Medulla oblongata (tissue), 1 donor: Measurements from ENCODE around the gene NR3C2.

ENCODE experiments used
- DNase-seq: peaks from one replicate; pipeline ENCODE4 v3.0.0-alpha.2; 2015; ENCODE audit errors: extremely low spot score

The NR3C2 gene

DNA sequence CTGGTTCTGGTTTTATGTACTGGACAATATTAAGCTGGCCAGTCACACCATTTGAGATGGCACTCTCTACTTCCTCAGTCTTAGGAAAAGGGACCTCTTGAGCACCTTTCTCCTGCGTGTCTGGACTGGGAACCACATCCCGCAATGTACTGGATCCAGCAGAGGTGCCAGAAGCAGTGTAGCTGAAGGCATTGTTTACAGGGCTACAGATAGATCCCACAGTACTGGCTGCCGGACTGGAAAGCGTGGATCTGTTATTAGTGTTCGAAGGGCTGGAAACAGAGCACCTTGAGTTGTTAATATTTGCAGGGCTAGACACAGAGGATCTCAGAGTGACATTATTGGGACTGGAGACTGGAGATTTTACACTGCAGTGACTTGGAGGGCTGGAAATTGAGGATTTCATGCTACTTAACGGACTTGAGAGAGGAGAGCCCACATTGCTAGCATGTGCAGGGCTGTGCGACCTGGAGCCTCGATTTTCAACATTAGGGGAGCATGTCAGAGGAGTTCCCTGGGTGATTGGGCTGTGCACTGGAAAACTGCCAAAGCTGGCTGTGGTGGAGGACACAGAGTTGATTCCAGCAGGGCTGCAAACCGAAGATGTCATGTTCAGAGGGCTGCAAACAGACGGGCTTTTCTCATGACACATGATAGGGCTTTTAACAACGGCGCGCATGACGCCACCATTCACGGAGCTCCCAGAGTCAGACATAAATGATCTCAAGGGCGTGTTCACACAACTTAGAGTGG is 6.4 kb downstream of the NR3C2 start:
- DNase-seq: no peak

DNA sequence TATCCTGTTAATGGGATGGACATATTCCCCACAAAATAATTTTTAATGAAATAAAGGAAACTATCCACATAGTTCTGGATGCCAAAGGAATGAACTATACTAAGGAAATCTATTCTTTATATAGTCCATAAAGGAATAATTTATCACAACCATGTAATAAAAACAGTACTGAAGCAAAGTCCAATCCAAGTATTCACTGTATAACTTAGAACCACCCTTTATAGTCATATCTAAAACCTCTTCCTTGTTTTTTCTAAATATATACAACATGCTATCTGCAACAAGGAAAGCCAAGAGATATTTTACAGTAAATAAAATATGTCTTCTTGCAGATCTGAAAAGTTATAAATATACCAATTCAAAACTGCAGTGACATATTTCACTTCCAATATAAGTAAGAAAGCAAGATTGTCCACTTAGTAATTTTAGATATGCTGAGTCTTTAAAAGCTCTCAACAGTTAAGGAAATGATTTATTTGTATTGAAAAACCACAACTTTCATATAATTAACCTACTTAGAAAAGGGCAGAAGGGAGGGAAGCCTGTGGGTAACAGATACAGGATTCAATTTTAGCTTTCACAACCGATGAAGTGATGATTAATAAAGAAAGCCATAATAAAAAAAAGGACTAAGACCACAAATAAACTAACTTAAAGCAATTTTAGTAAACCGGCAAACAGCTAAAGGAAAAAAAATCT is 8.0 kb downstream of the NR3C2 start:
- DNase-seq: no peak

DNA sequence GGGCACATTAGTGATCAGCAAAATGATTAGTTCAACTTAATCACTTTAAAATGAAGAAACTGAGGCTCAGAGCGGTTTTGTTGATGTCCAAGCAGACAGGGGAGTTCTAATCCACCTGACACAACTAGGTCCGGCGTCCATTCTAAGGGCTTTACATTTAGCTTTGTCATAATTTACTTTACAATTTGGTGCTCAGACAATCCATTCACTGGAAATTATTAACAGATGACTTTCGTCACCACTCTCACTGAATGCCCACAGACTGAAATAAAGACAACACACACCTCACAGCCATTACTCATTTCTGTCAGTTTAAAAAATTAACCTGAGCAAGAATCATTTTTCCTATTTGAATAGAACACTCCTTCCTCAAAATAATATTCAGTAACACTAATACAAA is 10.8 kb downstream of the NR3C2 start:
- no peak for DNase-seq

DNA sequence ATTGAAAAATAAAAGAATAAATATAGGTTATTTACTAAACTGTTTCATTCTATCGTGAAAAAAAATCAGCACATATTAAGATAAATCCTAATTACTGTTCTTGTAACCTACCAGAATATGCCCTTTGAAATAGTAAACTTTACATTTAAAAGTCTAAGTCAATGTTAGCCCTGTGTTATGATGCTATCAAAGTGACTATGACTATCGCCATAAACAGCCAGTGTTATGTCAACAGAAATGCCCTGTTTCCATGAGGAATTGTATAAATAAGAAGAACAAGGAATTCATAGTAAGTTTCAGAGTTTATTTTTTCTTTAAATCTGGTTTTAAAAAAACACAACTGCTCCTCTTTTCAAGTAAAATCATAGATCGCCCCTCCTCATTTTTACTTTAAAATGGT is 11.4 kb downstream of the NR3C2 start:
- DNase-seq: no peak

DNA sequence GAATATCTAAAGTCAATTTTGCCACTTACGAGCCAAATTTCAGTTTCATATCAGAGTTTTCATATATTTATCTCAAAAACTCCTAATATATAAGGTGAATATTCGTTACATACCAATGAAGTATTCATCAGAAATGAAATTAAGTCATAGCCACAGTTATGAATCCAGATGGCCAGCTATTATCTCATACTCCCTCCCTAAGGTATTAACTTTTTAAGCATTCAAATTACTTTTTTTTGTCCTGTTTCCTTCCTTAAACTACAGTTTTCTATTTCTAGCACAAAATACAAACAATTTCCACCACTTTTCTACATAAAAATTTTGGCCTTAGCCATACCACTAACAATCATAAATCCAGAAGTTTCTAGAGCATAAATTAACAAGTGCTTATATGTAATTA is 13.0 kb downstream of the NR3C2 start:
- DNase-seq: no peak

DNA sequence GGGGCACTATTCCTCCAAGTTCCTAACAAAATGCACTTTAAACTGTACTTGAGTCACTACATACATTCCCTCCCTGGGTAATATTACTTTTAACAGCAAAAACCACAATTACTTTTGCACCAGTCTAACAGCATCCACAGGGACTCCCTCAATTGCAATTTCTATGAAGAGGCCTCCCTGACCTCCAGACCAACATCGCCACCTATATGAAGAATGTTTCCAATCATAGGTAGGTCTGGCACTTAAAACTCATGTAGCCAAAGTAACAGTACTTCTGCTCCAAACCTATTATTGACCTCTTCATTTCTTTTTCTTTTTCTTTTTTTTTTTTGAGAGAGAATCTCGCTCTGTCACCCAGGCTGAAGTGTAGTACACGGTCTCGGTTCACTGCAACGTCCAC is 15.6 kb downstream of the NR3C2 start:
- DNase-seq: no peak

DNA sequence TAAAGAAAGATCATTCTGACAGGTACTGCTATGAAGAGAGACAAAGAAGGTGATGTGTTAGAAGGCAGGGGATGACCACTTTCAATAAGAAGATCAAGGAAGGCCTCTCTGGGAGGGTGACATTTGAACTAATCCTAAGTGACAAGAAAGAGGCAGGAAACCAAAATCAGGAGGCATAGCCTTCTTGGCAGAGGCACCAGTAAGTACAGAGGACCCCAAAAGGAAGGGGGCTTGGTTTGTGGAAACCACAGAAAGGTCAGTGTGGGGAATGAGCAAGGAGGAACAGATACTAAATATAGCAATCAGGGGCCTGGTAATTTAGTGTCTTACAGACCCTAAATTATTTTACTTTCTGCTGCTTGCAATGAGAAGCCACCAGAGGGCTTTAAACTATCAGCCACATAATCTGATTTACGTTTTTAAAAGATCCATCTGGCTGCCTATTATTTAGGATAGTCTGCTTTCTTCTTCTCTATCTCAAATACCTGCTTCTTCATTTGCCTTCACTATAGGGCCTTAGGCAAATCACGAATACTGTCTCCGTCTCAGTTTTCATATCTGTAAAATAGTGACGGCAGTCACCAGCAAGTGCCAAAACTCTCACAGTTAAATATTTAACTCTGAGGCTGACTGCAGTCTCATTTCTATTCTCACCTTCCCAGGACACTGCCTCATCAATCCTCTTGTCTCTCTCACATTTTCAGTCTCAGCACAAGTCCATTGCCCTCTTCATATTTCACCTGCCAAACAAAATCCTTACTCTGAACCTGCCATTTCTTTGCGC is 16.7 kb downstream of the NR3C2 start:
- DNase-seq: no peak

DNA sequence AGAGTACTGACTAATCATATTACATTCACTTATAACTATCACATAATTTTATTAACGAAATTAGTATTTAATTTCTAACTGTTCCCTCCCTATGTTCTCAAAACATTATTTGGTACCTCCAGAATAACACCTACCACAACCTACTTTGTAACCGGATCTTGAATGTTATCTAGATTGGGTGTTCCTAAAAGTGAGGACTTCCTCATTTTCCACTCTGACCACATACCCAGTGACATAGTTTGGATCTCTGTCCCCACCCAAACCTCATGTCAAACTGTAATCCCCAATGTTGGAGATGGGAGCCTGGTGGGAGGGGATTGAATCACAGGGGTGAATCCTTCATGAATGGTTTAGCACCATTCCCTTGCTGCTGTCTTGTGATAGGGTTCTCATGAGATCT is 21.8 kb downstream of the NR3C2 start:
- no peak for DNase-seq

DNA sequence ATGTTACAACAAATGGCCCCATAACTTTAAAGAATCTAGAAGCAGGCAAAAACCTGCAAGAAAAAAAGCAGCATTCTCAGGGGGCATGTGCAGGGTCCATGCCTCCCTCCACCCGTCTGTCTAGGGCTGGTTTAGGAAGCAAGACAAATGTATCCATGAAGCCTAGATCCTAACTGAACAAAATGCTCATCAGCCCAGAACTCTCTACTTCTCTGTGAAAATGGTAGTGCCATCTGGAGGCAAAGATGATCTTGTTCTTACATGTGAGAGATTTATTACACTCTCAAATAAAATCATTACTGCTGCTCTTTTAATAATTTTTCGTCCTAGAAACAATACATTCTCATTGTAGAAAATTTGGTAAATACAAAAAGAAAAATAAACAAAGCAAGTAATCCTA is 26.7 kb downstream of the NR3C2 start:
- DNase-seq: peak; percentile 51

DNA sequence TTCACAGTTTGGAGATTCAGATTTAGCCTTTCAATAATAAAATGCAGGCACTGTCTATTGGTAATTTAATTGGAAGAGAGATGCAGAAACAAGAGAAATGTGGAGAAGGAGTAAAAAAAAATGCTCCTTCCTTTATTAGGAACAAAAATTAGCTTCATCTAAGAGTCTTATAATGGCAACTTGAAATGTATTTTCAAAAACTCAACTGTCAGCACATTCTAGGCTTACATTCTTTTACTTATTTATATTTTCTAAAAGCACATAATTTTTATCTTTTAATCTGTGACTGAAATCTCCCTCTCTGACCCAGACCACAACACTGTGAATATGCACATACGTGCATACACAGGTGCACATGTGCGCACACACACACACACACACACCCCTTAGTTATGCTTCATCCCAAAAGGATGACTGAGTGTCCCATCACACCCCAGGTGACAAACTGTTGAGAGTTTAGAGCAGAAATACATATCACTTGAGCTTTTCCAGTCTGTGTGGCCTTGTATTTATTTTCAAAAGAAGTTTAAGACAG is 29.7 kb downstream of the NR3C2 start:
- DNase-seq: no peak

DNA sequence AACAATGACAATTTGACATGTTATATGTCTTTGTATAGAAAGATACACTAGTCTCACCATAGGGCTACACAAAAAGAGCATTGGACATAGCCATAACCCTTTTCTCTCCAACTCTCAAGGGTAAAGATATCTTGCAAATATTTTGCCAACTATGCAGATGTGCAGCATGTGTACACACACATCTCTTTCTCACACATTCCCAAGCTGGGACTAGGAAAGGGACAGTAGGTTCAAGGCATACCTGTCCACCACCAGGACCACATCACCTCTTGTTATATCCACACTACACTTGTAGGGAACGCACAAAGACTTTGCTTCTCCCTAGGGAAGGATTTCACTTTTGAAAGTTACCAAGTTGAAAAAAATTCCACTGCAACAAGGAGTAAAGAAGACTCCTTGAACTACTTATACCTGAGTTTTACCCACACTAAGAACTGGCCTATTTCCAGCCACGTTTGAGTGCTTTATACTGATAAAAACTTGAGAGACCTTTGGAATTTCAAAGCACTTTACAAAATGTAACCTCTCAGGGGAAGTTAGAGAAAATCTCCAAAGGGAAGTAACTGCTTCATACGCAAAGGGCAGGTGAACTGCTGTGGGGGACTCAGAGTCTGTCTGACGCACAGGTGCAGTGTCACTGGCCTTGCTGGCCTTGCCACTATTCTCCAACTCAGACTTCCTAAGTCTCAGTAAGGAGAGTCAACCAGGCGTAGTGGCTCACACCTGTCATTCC is 36.9 kb downstream of the NR3C2 start:
- no peak for DNase-seq

DNA sequence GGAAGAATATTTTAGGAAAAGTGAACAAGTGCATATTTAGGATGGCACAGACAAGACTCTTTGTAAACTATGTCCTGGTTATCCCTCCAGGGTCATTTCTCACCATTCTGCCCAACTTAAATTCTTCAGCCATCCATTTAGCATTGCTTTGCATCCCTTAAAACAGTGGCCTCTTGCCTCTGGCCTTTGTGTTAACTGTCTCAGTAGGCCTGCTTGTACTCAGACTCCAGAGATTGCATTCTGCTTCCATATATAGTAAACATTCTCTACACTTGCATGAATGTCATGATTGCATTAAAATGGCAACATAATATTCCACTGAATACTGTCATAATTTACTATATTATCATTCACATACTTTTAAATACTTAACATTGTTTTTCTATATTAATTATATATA is 43.2 kb downstream of the NR3C2 start:
- no peak for DNase-seq

DNA sequence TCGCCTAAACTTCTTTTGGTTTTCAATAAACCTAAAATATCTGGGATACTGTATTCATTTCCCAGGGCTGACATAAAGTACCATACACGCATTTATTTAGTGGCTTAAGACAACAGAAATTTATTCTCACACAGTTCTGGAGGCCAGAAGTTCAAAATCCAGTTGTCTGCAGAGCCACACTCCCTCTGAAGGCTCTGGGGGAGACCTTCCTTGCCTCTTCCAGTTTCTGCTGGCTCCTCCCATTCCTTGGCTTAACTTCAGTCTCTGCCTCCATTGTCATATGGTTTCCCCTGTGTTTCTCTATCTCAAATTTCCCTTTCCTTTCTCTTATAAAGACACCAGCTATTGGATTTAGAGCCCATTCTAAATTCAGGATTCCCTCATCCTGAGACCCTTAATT is 44.4 kb downstream of the NR3C2 start:
- DNase-seq: no peak

DNA sequence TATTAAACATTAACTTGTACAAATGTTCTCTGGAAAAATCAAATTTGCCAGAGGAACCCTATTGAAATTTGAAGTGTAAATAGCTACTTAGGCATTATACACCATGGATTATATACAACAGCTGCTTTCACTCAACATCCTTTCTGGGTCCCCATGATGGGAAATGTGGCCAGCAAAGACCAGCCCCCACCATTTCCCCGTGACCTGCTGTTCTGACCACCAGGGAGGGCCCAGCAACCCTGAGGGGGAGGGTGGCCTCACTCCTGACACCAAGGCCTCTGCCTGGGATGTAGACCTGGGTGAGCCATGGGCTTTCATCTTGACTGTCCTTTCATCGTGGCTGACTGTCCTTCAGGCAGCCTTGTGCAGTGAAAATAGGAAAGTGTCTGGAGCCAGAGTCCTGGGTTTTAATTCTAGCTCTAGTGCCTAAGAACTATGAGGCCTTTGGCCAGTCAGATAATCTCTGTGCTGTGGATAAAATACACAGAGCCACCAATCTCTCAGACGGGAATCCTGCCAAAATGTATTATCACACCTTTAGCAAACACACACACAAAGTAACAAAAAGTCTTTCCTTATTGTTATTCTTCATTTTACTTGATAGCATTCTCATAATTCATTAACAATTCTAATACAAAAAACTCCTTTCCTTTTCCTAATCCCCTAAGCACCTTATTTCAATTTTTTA is 45.1 kb downstream of the NR3C2 start:
- DNase-seq: no peak

DNA sequence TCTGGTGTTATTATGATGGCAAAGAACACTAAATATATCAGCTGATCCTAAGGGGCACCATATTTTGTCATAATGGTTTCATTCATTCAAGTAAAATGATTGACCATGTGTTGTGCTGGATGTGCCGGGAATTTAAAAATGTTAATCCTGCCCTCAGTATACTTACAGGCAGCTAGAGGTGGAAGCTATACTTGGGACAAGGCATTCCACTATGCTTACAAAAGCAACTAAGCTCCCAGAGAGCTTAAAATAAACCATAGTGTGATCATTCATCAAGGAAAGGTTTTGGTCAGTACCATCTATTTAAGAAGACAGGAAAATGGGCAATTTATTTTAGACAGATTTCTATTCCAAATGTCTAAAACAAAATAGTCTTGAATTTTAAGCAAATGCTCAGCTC is 46.4 kb downstream of the NR3C2 start:
- no peak for DNase-seq

DNA sequence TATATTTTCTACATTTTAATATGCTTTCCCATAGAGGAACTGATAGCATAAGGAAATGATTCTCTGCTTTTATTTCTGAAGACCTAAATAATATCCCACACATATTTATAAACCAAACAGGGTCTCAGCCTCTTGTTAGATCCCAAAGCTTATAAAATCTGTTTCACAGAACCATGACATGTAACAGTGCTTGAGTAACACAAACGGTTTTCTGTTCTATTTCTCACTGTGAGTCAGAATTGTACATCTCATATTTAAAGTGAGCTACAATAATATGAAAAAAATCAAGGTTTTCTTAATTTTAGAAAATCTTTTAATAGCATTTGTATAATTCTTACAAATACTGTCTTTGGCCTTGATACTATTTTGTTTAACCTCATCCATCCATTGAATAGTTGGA is 51.2 kb downstream of the NR3C2 start:
- no peak for DNase-seq

DNA sequence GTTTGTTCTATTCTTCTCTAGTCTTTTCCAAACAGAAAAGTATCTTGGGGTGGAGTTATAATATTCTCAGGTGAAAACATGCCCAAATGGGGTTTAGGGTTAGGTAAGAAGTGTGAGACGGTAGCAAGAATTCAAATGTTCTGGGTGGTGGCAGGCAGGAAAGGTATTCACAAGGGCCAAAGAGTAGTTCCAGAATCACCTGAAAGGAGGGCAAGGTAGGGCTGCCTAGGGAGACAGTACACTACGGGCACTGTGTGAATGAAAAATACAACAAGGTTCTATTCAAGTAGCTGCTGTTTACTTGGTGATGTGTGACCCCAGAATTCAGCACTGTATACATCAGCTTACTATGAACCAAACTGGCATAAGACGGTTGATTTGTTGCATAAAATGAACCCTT is 51.9 kb downstream of the NR3C2 start:
- no peak for DNase-seq

DNA sequence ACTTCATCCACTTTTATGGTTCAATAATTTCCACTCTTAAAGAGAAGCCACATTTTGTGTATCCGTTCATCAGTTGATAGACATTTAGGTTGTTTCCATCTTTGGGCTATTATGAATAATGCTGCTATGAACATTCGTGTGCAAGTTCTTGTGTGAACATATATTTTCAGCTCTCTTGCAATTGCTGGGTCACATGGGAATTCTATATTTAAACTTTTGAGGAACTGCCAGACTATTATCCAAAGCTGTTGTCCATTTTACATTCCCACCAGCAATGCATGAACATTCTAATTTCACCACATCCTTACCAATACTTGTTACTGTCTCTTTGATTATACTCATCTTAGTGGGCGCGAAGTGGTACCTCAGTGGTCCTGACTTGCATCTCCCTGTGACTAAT is 61.9 kb downstream of the NR3C2 start:
- DNase-seq: no peak

DNA sequence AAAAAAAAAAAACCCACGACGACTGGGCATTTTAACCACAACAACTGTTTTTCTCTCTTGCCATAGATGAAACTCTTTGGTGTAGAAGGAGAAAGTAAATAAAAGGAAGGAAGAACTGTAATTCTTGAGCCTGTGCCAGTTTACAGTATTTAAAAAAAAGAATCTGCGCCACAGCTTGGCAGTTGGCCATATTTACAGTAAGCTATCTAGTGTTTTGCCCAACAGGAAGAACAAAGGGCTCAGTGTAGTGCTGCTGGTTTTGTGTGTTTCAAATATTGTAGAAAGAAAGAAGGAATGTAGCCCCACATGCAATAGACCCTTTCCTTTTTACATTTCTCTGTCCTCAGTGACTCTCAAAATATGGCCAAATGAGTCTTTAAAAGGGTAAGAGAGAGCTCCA is 66.1 kb downstream of the NR3C2 start:
- peak; percentile 67 for DNase-seq

DNA sequence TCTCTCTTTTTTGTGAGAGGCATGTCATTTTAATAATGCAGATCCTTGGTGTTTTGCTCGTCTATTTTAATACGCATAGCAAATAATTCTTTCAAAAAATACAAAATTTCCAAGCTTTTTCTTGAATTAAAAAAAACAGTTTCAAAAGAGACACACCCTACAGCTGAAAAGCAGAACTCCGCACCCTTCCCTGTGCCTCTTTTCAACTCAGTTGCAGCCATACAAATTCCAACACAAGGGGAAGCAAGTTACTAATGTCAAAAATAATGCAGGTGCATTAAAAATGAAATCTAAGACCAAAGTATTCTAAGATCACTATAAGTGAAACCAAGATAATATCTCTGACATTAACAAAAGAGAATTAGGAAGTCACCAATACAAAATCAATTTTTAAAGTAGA is 66.6 kb downstream of the NR3C2 start:
- peak; percentile 7 for DNase-seq

DNA sequence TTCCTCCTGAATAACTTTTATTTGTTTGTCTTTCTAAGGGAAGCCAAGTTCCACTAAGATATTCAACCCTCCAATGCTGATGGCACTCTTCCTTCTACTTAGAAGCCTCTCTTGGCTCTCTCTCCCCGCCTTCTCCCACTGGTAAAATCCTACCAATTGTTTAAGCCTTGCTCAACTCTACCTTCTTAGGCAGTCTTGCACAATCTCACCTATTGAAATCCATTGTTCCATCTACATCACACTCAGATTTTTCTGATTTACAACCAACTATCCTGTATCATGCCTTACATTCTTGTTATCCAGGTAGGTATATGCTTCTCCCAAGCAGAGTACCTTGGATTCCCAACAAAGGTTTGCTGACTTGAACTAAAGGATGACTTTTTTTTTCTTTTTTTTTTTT is 69.1 kb downstream of the NR3C2 start:
- no peak for DNase-seq
